ENCODE measurements around the gene C1orf210. TPM values are rescaled to one million over a fixed set of nuclear protein-coding genes. Genes with fewer than 3 reads are reported as not detected.

Gene C1orf210
- polyA plus RNA-seq (2012; ENCODE audit: insufficient read depth, insufficient read length) = not detected

- no peak for DNase-seq (ENCODE audit: low read depth, low spot score)
- no peak within 1 kb of the TSS for H3K4me3 ChIP-seq (ENCODE audit: low read length)
Observed at GRCh38 chr1:43285269-43285990, at the start of gene C1orf210. Gene C1orf210 (minus strand): TSS chr1:43285581. CDS start chr1:43283270, 2,311 bp downstream.

- H3K4me3 ChIP-seq (ENCODE audit: low read length) = no peak overlapping the region
- no peak for DNase-seq (ENCODE audit: low read depth, low spot score)
Observed at GRCh38 chr1:43334453-43335205, 49.2 kb upstream of the C1orf210 start.

- no peak overlapping the region for H3K4me3 ChIP-seq (ENCODE audit: low read length)
- DNase-seq (ENCODE audit: low read depth, low spot score) = no peak
Observed at GRCh38 chr1:43331688-43332087, 46.3 kb upstream of the C1orf210 start.

GRCh38 chr1:43329995-43330751 is 44.8 kb upstream of the C1orf210 start:
- DNase-seq (ENCODE audit: low read depth, low spot score) = peak; percentile 9
- no peak overlapping the region for H3K4me3 ChIP-seq (ENCODE audit: low read length)

- no peak for DNase-seq (ENCODE audit: low read depth, low spot score)
- no peak overlapping the region for H3K4me3 ChIP-seq (ENCODE audit: low read length)
Observed at GRCh38 chr1:43327549-43328292, 42.3 kb upstream of the C1orf210 start.

- no peak for DNase-seq (ENCODE audit: low read depth, low spot score)
- H3K4me3 ChIP-seq (ENCODE audit: low read length) = no peak overlapping the region
Observed at GRCh38 chr1:43325381-43325780, 40.0 kb upstream of the C1orf210 start.

- no peak for DNase-seq (ENCODE audit: low read depth, low spot score)
Observed at GRCh38 chr1:43324810-43325209, 39.4 kb upstream of the C1orf210 start.

GRCh38 chr1:43322506-43322905 is 37.1 kb upstream of the C1orf210 start:
- DNase-seq (ENCODE audit: low read depth, low spot score) = no peak
- H3K4me3 ChIP-seq (ENCODE audit: low read length) = no peak overlapping the region

More at GRCh38 chr1:43324810-43325209, 39.4 kb upstream of the C1orf210 start:
- no peak overlapping the region for H3K4me3 ChIP-seq (ENCODE audit: low read length)

- no peak for DNase-seq (ENCODE audit: low read depth, low spot score)
- no peak overlapping the region for H3K4me3 ChIP-seq (ENCODE audit: low read length)
Observed at GRCh38 chr1:43321331-43321891, 36.0 kb upstream of the C1orf210 start.

- H3K4me3 ChIP-seq (ENCODE audit: low read length) = no peak overlapping the region
- DNase-seq (ENCODE audit: low read depth, low spot score) = no peak
Observed at GRCh38 chr1:43319766-43320165, 34.4 kb upstream of the C1orf210 start.

GRCh38 chr1:43319288-43319687 is 33.9 kb upstream of the C1orf210 start:
- DNase-seq (ENCODE audit: low read depth, low spot score) = no peak
- no peak overlapping the region for H3K4me3 ChIP-seq (ENCODE audit: low read length)

GRCh38 chr1:43318831-43319230 is 33.5 kb upstream of the C1orf210 start:
- H3K4me3 ChIP-seq (ENCODE audit: low read length) = no peak overlapping the region
- no peak for DNase-seq (ENCODE audit: low read depth, low spot score)

- no peak for DNase-seq (ENCODE audit: low read depth, low spot score)
- no peak overlapping the region for H3K4me3 ChIP-seq (ENCODE audit: low read length)
Observed at GRCh38 chr1:43317817-43318471, 32.6 kb upstream of the C1orf210 start.

- no peak for DNase-seq (ENCODE audit: low read depth, low spot score)
- no peak overlapping the region for H3K4me3 ChIP-seq (ENCODE audit: low read length)
Observed at GRCh38 chr1:43316738-43317520, 31.5 kb upstream of the C1orf210 start.

GRCh38 chr1:43315963-43316737 is 30.8 kb upstream of the C1orf210 start:
- H3K4me3 ChIP-seq (ENCODE audit: low read length) = no peak overlapping the region
- DNase-seq (ENCODE audit: low read depth, low spot score) = no peak

- DNase-seq (ENCODE audit: low read depth, low spot score) = no peak
- H3K4me3 ChIP-seq (ENCODE audit: low read length) = no peak overlapping the region
Observed at GRCh38 chr1:43315481-43315880, 30.1 kb upstream of the C1orf210 start.

GRCh38 chr1:43314233-43314632 is 28.9 kb upstream of the C1orf210 start:
- no peak for DNase-seq (ENCODE audit: low read depth, low spot score)
- H3K4me3 ChIP-seq (ENCODE audit: low read length) = no peak overlapping the region

Measured in Jurkat, Clone E6-1 (cell line).